Esophagus mucosa (tissue), 1 donor: ENCODE data around the gene CNGB1. TPM values are rescaled to one million over a fixed set of nuclear protein-coding genes. Genes with fewer than 3 reads are reported as not detected.
A peak's percentile ranks its signal among the peaks of the same experiment; 100 is the strongest.
"Not testable (repeated sequence)": the region's sequence is repeated elsewhere in the genome, so short reads cannot be mapped to it uniquely, and the experiment has no call there.

Experiments used
- ATAC-seq: fragments of 200-7000 bp; cut with Tn5 transposase; one replicate; pipeline ENCODE4 v1.9.1; 2020
- total RNA-seq: library from RNA; stranded (reverse); gene quantifications from one replicate; pipeline ENCODE4 v1.2.4, GENCODE V29; 2023
- donor health status: DM: yes; HTN: yes; CAD: no.

CNGB1 gene
- total RNA-seq, 1 donor from 2014 or later, result 0.32 TPM

- ATAC-seq, result no peak
These were observed 19.5 kb downstream of the CNGB1 start for GRCh38 chr16:57951204-57951960.

GRCh38 chr16:57950382-57950781 is 20.5 kb downstream of the CNGB1 start:
- no peak for ATAC-seq

DNA sequence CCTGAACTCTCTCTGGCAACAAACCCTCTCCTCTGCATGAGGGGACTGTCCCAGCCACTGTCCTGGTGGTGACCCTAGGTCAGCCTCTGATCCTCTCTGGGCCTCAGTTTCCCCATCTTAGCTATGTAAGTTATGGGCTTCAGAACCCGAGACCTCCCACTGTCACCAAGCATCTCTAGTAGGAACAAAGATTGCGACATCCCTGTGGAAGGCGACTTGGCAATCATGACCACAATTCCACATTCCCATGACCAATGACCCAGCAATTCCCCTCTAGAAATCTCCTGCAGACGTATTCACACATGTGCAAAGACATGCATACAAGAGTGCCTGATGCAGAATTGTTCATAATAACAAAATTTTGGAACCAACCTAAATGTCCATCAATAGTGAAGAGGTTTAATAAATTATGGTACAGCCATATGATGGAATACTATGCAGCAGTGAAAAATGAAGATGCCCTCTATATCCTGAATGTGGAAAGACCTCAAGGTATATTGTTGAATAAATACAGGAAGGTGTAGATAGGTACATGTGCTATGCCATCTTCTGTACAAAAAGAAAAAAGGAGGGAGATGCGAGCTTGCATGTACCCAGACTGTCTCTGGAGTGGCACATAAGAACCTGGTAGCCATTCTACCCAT is 21.2 kb downstream of the CNGB1 start:
- no peak for ATAC-seq

DNA sequence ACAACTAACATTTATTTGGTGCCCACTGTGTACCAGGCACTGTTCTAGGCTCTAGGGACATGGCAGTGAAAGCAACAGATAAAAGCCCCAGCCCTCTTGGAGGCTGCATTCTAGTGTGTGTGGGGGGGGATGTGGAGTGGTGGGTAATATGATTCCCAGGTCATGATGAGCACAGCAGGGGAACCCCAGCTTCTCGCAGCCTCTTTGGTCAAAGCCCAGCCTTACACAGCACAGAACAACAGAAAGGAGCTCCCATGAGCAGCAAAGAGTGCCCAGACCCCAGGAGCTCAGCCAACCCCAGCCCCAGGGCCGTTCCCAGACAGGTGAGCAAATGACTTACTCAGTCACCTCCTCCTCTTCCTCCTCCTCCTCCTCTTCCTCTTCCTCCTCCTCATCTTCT is 21.9 kb downstream of the CNGB1 start:
- no peak for ATAC-seq

- ATAC-seq, result no peak
These were observed 22.9 kb downstream of the CNGB1 start for GRCh38 chr16:57948027-57948426.

DNA sequence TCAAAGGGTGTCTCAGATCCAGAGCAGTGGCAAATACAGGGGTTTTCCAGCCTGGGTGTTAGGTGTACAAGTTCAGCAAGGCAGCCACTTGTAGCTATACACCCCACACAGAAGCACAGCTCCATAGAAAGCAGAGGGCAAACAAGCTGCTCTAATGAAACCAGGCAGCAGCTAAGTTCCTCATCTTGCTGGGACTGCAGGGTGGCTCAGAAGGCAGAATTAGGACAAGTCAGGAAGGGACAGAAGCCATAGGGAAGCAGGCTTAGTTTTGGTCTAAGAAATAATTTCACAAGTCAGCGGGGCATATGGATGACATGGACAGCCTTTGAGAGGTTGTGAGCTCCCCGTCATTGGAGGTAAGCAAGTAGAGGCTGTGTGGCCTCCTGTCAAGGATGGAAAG is 23.7 kb downstream of the CNGB1 start:
- ATAC-seq, result no peak

DNA sequence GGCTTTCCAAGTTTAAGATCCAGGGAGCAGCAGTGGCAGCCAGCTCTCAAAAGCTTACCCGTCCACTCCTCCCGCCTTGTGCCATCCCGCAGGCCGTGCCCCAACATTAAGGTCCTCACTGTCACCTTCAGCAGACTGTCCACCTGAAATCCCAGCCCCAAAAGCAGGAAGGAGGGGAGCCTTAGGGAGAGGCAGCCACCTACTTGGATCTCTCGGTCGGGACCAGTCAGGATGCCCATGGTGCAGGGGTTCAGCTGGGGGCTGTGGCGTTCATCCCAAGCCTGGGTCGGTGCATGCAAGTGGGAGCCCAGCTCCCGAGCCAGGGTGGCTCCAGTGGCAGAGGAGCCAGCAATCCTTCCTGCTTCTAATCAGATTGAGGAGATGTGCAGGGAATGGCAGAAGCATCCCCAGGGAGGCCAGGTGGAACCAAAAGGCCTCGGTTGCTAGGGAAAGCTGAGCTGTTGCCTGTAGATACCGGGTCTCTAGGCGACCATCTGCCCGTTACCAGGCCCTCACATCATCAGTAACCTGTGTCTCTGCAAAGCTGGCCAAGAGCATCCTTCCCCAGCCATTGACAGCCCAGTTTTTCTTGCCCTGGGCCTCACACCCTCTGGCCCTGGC is 24.6 kb downstream of the CNGB1 start:
- no peak for ATAC-seq

DNA sequence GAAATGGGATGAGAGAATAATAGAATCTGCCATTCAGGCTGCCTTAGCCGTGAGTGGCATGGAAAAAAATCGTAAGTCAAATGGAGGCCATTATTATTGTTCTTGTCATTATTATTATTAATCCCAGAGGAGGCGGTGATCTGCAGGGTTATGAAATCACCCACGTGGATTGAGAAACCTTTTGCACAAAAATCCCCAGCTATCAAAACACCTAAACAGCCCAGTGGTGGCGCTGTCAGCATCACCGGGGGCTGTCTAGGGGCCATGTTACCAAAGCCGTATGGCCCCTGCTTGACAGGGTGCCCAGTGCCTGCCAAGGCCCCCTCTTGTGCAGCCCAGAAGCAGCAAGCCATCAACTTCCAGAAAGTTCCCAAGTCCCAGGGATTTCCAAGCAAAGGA is 25.2 kb downstream of the CNGB1 start:
- peak; percentile 24 for ATAC-seq

DNA sequence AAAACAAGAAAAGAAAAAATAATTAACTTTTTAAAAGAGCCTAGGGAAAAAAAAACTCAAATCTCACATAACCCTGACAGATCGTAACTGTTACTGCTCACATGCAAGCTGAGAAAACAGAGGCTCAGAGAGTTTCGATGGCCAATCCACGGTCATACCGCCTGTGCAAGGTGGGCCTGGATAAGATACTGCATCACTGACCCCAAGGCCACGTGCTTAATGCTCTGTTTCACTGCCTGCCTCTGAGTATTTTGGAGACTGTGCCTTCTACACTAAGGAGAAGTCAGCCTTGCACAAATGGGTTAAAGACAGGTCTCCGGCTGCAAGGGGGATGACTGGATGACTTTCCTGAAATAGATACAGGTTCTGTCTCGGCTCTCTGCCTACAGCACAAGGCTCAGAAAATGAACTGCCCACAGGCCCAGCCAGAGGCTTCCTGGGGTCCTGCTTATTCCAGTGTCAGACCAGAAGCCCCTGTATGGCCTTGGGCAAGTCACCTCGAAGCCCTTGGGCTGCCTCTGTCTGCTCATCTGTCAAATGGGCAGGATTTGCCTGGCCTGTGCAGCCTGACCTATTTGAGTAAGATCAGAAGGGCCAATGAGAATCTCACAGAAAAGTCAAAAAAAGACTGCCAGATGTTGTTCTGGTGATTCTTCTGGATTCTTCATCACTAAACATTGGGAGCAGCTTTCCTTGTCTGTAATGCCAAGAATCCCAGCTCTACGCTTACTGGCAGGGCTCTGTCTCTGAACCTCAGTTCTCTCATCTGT is 25.8 kb downstream of the CNGB1 start:
- no peak for ATAC-seq

DNA sequence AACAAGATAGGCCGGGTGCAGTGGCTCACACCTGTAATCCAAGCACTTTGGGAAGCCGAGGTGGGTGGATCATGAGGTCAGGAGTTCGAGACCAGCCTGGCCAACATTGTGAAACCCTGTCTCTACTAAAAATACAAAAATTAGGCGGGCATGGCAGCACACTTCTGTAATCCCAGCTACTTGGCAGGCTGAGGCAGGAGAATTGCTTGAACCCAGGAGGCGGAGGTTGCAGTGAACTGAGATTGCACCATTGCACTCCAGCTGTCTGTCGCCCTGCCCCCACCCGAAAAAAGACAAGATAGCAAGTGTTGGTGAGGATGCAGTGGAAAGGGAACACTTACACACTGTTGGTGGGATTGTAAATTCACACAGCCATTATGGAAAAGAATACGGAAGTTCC is 27.5 kb downstream of the CNGB1 start:
- ATAC-seq, result not testable (repeated sequence)

GRCh38 chr16:57941901-57942300 is 29.0 kb downstream of the CNGB1 start:
- not testable (repeated sequence) for ATAC-seq

- ATAC-seq, result peak; percentile 27
These were observed 29.8 kb downstream of the CNGB1 start for GRCh38 chr16:57941016-57941664.

DNA sequence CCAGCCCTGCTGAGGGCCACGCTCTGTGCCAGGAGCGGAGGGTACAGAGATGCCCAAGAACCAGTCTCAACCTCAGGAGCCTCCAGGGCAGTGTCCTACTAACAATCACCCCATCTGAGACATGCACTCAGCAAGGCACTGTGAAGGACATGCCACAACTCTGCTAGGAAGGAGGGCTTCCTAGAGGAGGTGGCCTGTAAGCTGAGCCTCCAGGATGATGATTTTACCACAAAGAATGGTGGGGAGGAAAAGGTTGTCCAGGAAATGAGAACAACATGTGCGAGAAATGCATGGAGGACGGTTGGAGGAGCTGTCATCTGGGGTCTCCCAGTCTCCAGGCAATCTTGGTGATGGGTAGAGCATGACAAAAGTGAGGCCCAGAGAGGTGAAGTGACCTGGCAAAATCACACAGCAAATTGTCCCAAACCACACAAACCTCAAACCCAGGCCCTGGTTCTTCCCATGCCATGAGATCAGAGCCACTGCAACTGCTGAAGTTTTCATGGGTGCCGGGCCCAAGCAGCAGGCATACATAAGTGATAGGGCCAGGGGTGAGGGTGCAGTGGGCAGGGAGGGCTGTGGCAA is 30.5 kb downstream of the CNGB1 start:
- ATAC-seq, result no peak

DNA sequence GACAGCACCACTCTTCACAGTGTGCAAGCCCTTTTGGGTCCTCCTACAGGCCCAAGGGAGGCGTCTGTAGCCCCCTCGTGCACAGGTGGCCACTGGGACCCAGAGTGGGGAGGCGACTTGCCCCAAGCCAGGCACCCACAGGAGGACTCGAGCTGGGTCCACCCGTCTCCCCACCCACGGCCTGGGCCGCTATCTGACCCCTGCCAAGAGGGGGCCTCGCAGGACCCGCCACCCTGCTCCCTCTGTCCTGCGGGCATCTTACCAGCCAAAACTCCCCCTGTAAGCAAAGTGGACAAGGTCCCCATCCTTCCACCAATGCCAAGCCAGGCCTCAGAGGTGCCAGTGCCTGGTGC is 31.1 kb downstream of the CNGB1 start:
- no peak for ATAC-seq

DNA sequence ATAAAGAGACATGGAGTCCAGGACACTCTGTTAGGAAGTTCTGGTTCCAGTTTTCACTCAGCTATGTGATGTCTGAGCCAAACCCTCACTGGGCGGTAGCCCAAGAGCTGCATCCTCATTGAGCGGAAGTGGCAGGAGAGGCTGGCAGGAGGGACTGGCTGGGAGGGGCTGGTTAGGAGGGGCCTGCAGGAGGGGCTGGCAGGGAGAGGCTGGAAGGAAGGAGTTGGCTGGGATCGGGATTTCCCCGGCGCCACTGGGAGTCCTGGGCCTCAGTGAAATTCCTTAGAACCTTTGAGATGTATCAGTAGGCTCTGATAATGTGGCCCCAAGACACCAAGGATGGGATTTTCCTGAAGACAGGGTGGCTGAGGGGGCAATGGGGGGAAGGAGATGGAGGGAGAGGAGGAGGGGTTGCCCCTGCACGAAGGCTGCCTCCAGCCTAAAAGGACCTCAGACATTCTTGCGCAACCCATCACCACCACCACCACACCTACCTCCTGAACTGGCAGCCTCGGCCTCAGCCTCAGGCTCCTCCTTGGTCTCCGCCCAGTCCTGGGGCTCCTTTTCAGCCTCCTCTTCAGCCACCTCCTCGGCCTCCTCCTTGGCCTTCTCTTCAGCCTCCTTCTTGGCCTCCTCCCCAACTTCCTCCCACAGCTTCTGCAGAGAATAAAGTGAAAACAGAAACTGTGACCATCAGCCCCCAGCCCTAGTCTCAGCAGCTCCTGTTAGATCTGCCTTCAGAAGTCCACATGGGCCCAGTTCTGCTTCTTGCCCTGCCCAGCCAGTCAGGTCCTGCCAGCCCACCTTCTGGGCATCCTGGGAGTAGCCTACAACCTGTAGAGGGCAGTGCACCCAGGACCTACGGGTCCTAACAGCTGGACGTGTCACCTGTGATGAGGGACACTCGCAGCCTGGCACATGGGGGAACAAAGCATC is 31.7 kb downstream of the CNGB1 start:
- peak; percentile 93 for ATAC-seq

- ATAC-seq, result no peak
These were observed 32.4 kb downstream of the CNGB1 start for GRCh38 chr16:57938484-57938883.

DNA sequence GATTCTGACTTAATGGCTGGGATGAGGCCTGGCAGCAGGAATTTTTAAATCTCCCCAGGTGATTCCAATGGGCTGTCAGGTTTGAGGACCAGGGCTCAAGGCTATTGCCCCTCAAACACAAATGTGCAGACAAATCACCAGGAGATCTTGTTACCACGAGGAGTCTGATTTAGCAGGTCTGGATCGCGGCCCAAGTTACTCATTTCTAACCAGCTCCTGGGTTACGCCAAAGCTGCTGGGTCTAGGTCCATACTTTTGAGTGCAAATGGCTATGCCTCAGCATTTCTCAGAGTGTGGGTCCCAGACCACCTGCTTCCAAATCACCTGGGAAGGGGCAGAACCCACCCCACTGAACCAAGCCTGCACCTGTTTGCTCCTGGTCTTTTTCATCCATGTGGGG is 33.1 kb downstream of the CNGB1 start:
- no peak for ATAC-seq

- no peak for ATAC-seq
These were observed 35.0 kb downstream of the CNGB1 start for GRCh38 chr16:57935904-57936303.

GRCh38 chr16:57930533-57930932 is 40.4 kb downstream of the CNGB1 start:
- ATAC-seq, result no peak

- ATAC-seq, result no peak
These were observed 41.7 kb downstream of the CNGB1 start for GRCh38 chr16:57929250-57929649.

- no peak for ATAC-seq
These were observed 44.9 kb downstream of the CNGB1 start for GRCh38 chr16:57926041-57926440.
